ENCODE results near the gene GDPGP1. TPM values are rescaled to one million over a fixed set of nuclear protein-coding genes. Genes with fewer than 3 reads are reported as not detected.
"Not testable (repeated sequence)": the region's sequence is repeated elsewhere in the genome, so short reads cannot be mapped to it uniquely, and the experiment has no call there.

GDPGP1 gene
- polyA plus RNA-seq, 1 donor from 2014 or later: 4.3 TPM

GRCh38 chr15:90187257-90187868 is 46.6 kb upstream of the GDPGP1 start:
- Histone ChIP-seq H3K4me2 (ENCODE audit: low read length) (no peak overlapping the region), H3F3A (ENCODE audit: insufficient read depth, low read length, poor library complexity, severe bottlenecking) (no peaks in the 10 kb centered on the region), H3K9ac (ENCODE audit: low read length) (no peak overlapping the region), H4K20me1 (ENCODE audit: insufficient read depth) (no peaks in the 10 kb centered on the region), H3K9me2 (ENCODE audit: insufficient read depth, low read length) (no peaks in the 10 kb centered on the region), H3K36me3 (ENCODE audit: insufficient read depth, low read length) (no peaks in the 10 kb centered on the region), H3K9me3 (ENCODE audit: low read length) (no peaks in the 10 kb centered on the region), H3K79me2 (replicated peaks; ENCODE audit: insufficient read depth, low read length) (peaks cover 6% of the 10 kb centered on the region), H3K27ac (ENCODE audit: low read length) (no peak overlapping the region), H2AFZ (ENCODE audit: low read depth, low read length) (no peak overlapping the region), H3K27me3 (ENCODE audit: insufficient read depth, low read depth, low read length) (no peaks in the 10 kb centered on the region), H3K4me3 (ENCODE audit: low read length) (no peak overlapping the region)
- TF ChIP-seq REST (IDR thresholded peaks at IDR 0.05; ENCODE audit: borderline replicate concordance) (no peak), POLR2AphosphoS5 (IDR thresholded peaks at IDR 0.05) (no peak), TAF1 (IDR thresholded peaks at IDR 0.05; ENCODE audit: low read depth) (no peak), RAD21 (conservative IDR thresholded peaks at IDR 0.05) (no peak), CTCF (IDR thresholded peaks at IDR 0.05; ENCODE audit: poor library complexity, severe bottlenecking) (no peak), EZH2 (IDR thresholded peaks at IDR 0.05; ENCODE audit: borderline replicate concordance, insufficient read depth, low read length, poor library complexity, severe bottlenecking) (no peak), MXI1 (conservative IDR thresholded peaks at IDR 0.05; ENCODE audit: poor library complexity, severe bottlenecking) (no peak), EP300 (conservative IDR thresholded peaks at IDR 0.05; ENCODE audit: poor library complexity, severe bottlenecking) (no peak)

- H3K79me2 ChIP-seq (replicated peaks; ENCODE audit: insufficient read depth, low read length); H3K4me3 ChIP-seq (ENCODE audit: low read length); H3K4me2 ChIP-seq (ENCODE audit: low read length); H3K9ac ChIP-seq (ENCODE audit: low read length); H3F3A ChIP-seq (ENCODE audit: insufficient read depth, low read length, poor library complexity, severe bottlenecking); H3K36me3 ChIP-seq (ENCODE audit: insufficient read depth, low read length); H3K9me3 ChIP-seq (ENCODE audit: low read length); H3K27me3 ChIP-seq (ENCODE audit: insufficient read depth, low read depth, low read length); H2AFZ ChIP-seq (ENCODE audit: low read depth, low read length); H4K20me1 ChIP-seq (ENCODE audit: insufficient read depth); H3K9me2 ChIP-seq (ENCODE audit: insufficient read depth, low read length); H3K27ac ChIP-seq (ENCODE audit: low read length): not testable (repeated sequence)
These were observed 45.9 kb upstream of the GDPGP1 start for GRCh38 chr15:90188065-90188464.

Measured in neural cell (in vitro differentiated cells).